GM13976 (cell line): ENCODE measurements around the gene RPL26.
"Not testable (repeated sequence)": the region's sequence is repeated elsewhere in the genome, so short reads cannot be mapped to it uniquely, and the experiment has no call there.

Experiments used
- DNase-seq: peaks from one replicate; pipeline ENCODE4 v3.0.0; 2012; ENCODE audit warnings: low spot score
- in situ Hi-C: fragments of 300-500 bp; cut with MboI; formaldehyde crosslinking; loops from one replicate; pipeline ENCODE4 v1.12.0; 2022; ENCODE audit warnings: low sequenced_read_pairs, mixed read lengths, inconsistent platforms; ENCODE audit not compliant: unreplicated experiment
- TF ChIP-seq, protein P1 (sequence below): IDR thresholded peaks from 2 replicates; pipeline ENCODE4 v1.5.1; 2012; ENCODE audit warnings: borderline replicate concordance, mild to moderate bottlenecking; ENCODE audit not compliant: insufficient read depth; ENCODE audit errors: extremely low read depth, missing control alignments, control extremely low read depth

Gene RPL26

DNA sequence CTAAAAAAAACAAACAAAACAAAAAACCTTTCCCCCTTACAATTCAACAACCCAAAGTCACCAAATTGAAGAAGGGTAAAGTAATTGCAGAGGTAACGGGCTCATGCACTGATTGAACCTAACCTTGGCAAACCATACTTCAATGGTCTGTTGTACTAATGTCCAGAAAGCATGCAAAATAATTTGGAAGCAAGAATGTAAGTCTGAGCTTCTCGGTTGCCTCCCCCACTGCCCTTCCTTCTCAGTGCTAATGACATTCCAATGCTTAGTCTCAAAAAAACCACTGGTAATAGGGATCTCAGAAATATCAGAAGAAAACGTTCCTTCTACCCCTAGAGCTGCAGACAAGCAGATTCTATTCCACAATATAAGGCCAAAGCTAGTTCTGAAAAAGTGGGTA is 22.2 kb downstream of the RPL26 start:
- TF ChIP-seq, protein P1, sequence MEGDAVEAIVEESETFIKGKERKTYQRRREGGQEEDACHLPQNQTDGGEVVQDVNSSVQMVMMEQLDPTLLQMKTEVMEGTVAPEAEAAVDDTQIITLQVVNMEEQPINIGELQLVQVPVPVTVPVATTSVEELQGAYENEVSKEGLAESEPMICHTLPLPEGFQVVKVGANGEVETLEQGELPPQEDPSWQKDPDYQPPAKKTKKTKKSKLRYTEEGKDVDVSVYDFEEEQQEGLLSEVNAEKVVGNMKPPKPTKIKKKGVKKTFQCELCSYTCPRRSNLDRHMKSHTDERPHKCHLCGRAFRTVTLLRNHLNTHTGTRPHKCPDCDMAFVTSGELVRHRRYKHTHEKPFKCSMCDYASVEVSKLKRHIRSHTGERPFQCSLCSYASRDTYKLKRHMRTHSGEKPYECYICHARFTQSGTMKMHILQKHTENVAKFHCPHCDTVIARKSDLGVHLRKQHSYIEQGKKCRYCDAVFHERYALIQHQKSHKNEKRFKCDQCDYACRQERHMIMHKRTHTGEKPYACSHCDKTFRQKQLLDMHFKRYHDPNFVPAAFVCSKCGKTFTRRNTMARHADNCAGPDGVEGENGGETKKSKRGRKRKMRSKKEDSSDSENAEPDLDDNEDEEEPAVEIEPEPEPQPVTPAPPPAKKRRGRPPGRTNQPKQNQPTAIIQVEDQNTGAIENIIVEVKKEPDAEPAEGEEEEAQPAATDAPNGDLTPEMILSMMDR = no peak
- no peak for DNase-seq
- in situ Hi-C loops = no loop called here

- DNase-seq = no peak
- TF ChIP-seq, protein P1 = no peak
- in situ Hi-C loops = no loop called here
Measured at GRCh38 chr17:8360260-8360659, 22.7 kb downstream of the RPL26 start.

GRCh38 chr17:8359769-8360168 is 23.2 kb downstream of the RPL26 start:
- DNase-seq = no peak
- in situ Hi-C loops = no loop called here
- TF ChIP-seq, protein P1 = no peak

DNA sequence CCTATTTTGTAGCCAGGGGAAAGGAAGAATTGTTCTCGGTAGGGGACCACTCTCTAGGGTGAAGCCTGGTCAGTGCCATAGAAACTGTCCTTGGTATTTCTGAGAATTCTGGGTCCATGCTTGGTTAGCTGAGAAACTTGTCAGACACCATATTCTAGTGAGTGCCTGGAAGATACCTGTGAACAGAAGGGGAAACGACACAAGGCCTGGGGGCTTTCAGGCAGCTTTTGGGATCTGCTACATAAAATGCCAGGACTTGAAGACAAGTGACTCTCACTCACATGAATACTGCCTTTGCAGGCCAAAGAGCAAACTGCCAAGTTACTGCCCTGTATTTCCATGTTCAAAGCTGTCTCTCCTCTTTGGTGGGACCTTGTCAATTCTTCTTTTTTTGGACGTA is 25.1 kb downstream of the RPL26 start:
- no peak for DNase-seq
- TF ChIP-seq, protein P1 = no peak
- in situ Hi-C loops = no loop called here

- no peak for DNase-seq
- in situ Hi-C loops = no loop called here
- TF ChIP-seq, protein P1 = no peak
Measured at GRCh38 chr17:8354236-8354635, 28.8 kb downstream of the RPL26 start.

- in situ Hi-C loops = no loop called here
- TF ChIP-seq, protein P1 = no peak
- no peak for DNase-seq
Measured at GRCh38 chr17:8353736-8354135, 29.3 kb downstream of the RPL26 start.

DNA sequence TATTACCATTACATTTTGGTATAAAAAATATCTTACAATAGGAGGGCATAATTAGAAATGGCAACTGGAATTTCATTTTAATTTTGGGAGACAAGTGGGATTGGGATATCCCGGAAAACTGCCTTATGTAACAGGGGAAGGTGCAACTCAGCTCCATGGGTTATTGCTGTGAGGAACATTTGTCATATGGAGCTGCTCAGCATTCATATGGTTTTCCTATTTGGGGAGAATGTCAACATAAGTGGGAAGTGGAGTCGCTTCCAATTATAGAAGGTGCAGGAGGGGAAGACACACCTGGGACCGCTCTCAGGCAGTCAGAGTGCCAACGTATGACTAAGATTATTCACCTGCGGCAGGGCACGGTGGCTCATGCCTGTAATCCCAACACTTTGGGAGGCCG is 32.7 kb downstream of the RPL26 start:
- TF ChIP-seq, protein P1 = no peak
- DNase-seq = no peak
- in situ Hi-C loops = no loop called here

GRCh38 chr17:8347001-8347400 is 36.0 kb downstream of the RPL26 start:
- DNase-seq, in situ Hi-C loops: not testable (repeated sequence)
